Esophagus muscularis mucosa (tissue), 3 donors: Measurements from ENCODE around the gene SLC12A7.

ENCODE experiments used
- CTCF ChIP-seq, 3 experiments: fragments of 200-600 bp in 2 of 3; fragments of 450-650 bp in 1 of 3; sonication (generic) in 2 of 3; IDR thresholded peaks; one replicate each; pipeline ENCODE4 v1.5.1; 2017 to 2019; ENCODE audit warnings: antibody characterized with exemption in 3 of 3, mild to moderate bottlenecking in 2 of 3, moderate library complexity in 1 of 3
- POLR2AphosphoS5 ChIP-seq, 2 donors: sonication (generic); formaldehyde crosslinking; IDR thresholded peaks; one replicate each; pipeline ENCODE4 v1.6.1; 2017; ENCODE audit warnings: antibody characterized with exemption in 2 of 2

DNA sequence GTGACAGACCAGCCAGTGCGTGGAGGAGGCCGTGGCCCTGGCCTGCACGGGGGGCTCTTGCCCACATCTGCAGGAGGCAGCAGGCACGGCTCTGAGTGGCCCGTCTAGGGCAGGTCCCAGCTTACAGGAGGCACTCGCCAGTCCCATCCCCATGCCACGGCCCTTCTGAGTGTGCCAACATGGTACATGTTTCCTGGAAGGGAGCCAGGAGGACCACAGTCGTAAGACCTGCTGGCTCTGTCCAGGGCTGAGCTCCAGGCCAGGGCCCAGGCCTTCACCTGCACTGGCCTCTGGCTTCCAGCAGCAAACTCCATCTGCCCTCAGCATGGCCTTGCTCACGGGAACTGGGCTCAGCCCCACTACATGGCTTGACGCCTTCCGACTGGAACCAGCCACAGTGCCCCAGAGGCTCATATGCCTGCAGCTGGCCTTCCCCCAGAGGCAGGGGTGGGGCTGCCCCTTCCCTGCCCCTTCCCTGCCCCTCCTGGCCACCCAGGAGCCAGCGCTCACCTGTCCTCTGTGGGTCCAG lies 99.5 kb downstream of the SLC12A7 start:
- TF ChIP-seq CTCF (IDR thresholded peaks at IDR 0.05) (no peak), POLR2AphosphoS5 (IDR thresholded peaks at IDR 0.05) (no peak)
